ENCODE results near the gene PARP2.

PARP2 gene

GRCh38 chr14:20343092-20343861 lies at the start of gene PARP2:
Gene PARP2, plus strand, starts transcription at chr14:20343635. Its CDS starts 7 bp downstream, at chr14:20343642.
- Histone ChIP-seq H3K9ac (ENCODE audit: insufficient read length, low read depth) (peak within 1 kb of the TSS; percentile 90), H3K36me3 (ENCODE audit: insufficient read depth, insufficient read length, low read length) (peaks cover 32% of the 10 kb centered on the region), H3K4me3 (ENCODE audit: insufficient read length, low read depth) (peak within 1 kb of the TSS; percentile 65), H3K9me3 (ENCODE audit: insufficient read depth, low read length) (no peaks in the 10 kb centered on the region), H3K4me1 (ENCODE audit: insufficient read depth, insufficient read length) (no peaks in the 10 kb centered on the region), H3K27me3 (ENCODE audit: insufficient read depth, insufficient read length) (no peaks in the 10 kb centered on the region)
- peak; percentile 97 for DNase-seq (ENCODE audit: low read depth, low spot score)
- no peak for TF ChIP-seq SUZ12 (IDR thresholded peaks at IDR 0.05; ENCODE audit: extremely low read depth, insufficient read depth, insufficient read length)
- TF ChIP-seq YY1 (IDR thresholded peaks at IDR 0.05; ENCODE audit: insufficient read depth, insufficient read length), result peak; percentile 55
- no peak for TF ChIP-seq ZNF274 (IDR thresholded peaks at IDR 0.05; ENCODE audit: low read depth, low read length)

GRCh38 chr14:20294636-20295035 lies 48.8 kb upstream of the PARP2 start:
- TF ChIP-seq SUZ12 (IDR thresholded peaks at IDR 0.05; ENCODE audit: extremely low read depth, insufficient read depth, insufficient read length) (no peak), ZNF274 (IDR thresholded peaks at IDR 0.05; ENCODE audit: low read depth, low read length) (no peak), YY1 (IDR thresholded peaks at IDR 0.05; ENCODE audit: insufficient read depth, insufficient read length) (no peak)
- Histone ChIP-seq H3K4me3 (ENCODE audit: insufficient read length, low read depth) (no peak overlapping the region), H3K9me3 (ENCODE audit: insufficient read depth, low read length) (no peaks in the 10 kb centered on the region), H3K9ac (ENCODE audit: insufficient read length, low read depth) (no peak overlapping the region), H3K27me3 (ENCODE audit: insufficient read depth, insufficient read length) (no peaks in the 10 kb centered on the region), H3K36me3 (ENCODE audit: insufficient read depth, insufficient read length, low read length) (peaks cover 68% of the 10 kb centered on the region), H3K4me1 (ENCODE audit: insufficient read depth, insufficient read length) (no peaks in the 10 kb centered on the region)
- no peak for DNase-seq (ENCODE audit: low read depth, low spot score)

- H3K4me1 ChIP-seq (ENCODE audit: insufficient read depth, insufficient read length), result no peaks in the 10 kb centered on the region
- no peak for DNase-seq (ENCODE audit: low read depth, low spot score)
- TF ChIP-seq ZNF274 (IDR thresholded peaks at IDR 0.05; ENCODE audit: low read depth, low read length) (no peak), SUZ12 (IDR thresholded peaks at IDR 0.05; ENCODE audit: extremely low read depth, insufficient read depth, insufficient read length) (no peak), YY1 (IDR thresholded peaks at IDR 0.05; ENCODE audit: insufficient read depth, insufficient read length) (no peak)
- H3K4me3 ChIP-seq (ENCODE audit: insufficient read length, low read depth), result no peak overlapping the region
- H3K9ac ChIP-seq (ENCODE audit: insufficient read length, low read depth), result no peak overlapping the region
- no peaks in the 10 kb centered on the region for H3K27me3 ChIP-seq (ENCODE audit: insufficient read depth, insufficient read length)
- H3K36me3 ChIP-seq (ENCODE audit: insufficient read depth, insufficient read length, low read length), result peaks cover 69% of the 10 kb centered on the region
- no peaks in the 10 kb centered on the region for H3K9me3 ChIP-seq (ENCODE audit: insufficient read depth, low read length)
Measured at GRCh38 chr14:20295067-20295466, 48.4 kb upstream of the PARP2 start.

- H3K9me3 ChIP-seq (ENCODE audit: insufficient read depth, low read length), result no peaks in the 10 kb centered on the region
- no peak overlapping the region for H3K9ac ChIP-seq (ENCODE audit: insufficient read length, low read depth)
- no peak overlapping the region for H3K4me3 ChIP-seq (ENCODE audit: insufficient read length, low read depth)
- peaks cover 34% of the 10 kb centered on the region for H3K36me3 ChIP-seq (ENCODE audit: insufficient read depth, insufficient read length, low read length)
- H3K27me3 ChIP-seq (ENCODE audit: insufficient read depth, insufficient read length), result no peaks in the 10 kb centered on the region
- H3K4me1 ChIP-seq (ENCODE audit: insufficient read depth, insufficient read length), result no peaks in the 10 kb centered on the region
- DNase-seq (ENCODE audit: low read depth, low spot score), result no peak
- no peak for TF ChIP-seq ZNF274 (IDR thresholded peaks at IDR 0.05; ENCODE audit: low read depth, low read length)
- no peak for TF ChIP-seq SUZ12 (IDR thresholded peaks at IDR 0.05; ENCODE audit: extremely low read depth, insufficient read depth, insufficient read length)
- no peak for TF ChIP-seq YY1 (IDR thresholded peaks at IDR 0.05; ENCODE audit: insufficient read depth, insufficient read length)
Measured at GRCh38 chr14:20302042-20302755, 41.2 kb upstream of the PARP2 start.

- Histone ChIP-seq H3K9ac (ENCODE audit: insufficient read length, low read depth) (peak within 1 kb of the TSS; percentile 77), H3K4me3 (ENCODE audit: insufficient read length, low read depth) (peak within 1 kb of the TSS; percentile 70), H3K9me3 (ENCODE audit: insufficient read depth, low read length) (no peaks in the 10 kb centered on the region), H3K27me3 (ENCODE audit: insufficient read depth, insufficient read length) (no peaks in the 10 kb centered on the region), H3K4me1 (ENCODE audit: insufficient read depth, insufficient read length) (no peaks in the 10 kb centered on the region), H3K36me3 (ENCODE audit: insufficient read depth, insufficient read length, low read length) (peaks cover 15% of the 10 kb centered on the region)
- DNase-seq (ENCODE audit: low read depth, low spot score), result peak; percentile 84
- TF ChIP-seq SUZ12 (IDR thresholded peaks at IDR 0.05; ENCODE audit: extremely low read depth, insufficient read depth, insufficient read length) (no peak), YY1 (IDR thresholded peaks at IDR 0.05; ENCODE audit: insufficient read depth, insufficient read length) (no peak), ZNF274 (IDR thresholded peaks at IDR 0.05; ENCODE audit: low read depth, low read length) (no peak)
Measured at GRCh38 chr14:20305265-20306078, 38.0 kb upstream of the PARP2 start, which contains the start of gene TTC5. Gene TTC5, minus strand, starts transcription at chr14:20305951. Its CDS starts 14 bp downstream, at chr14:20305937.

GRCh38 chr14:20306079-20306423 lies 37.4 kb upstream of the PARP2 start:
- no peak for DNase-seq (ENCODE audit: low read depth, low spot score)
- Histone ChIP-seq H3K27me3 (ENCODE audit: insufficient read depth, insufficient read length) (no peaks in the 10 kb centered on the region), H3K4me1 (ENCODE audit: insufficient read depth, insufficient read length) (no peaks in the 10 kb centered on the region), H3K36me3 (ENCODE audit: insufficient read depth, insufficient read length, low read length) (peaks cover 10% of the 10 kb centered on the region), H3K4me3 (ENCODE audit: insufficient read length, low read depth) (no peak overlapping the region), H3K9me3 (ENCODE audit: insufficient read depth, low read length) (no peaks in the 10 kb centered on the region), H3K9ac (ENCODE audit: insufficient read length, low read depth) (no peak overlapping the region)
- TF ChIP-seq ZNF274 (IDR thresholded peaks at IDR 0.05; ENCODE audit: low read depth, low read length) (no peak), YY1 (IDR thresholded peaks at IDR 0.05; ENCODE audit: insufficient read depth, insufficient read length) (no peak), SUZ12 (IDR thresholded peaks at IDR 0.05; ENCODE audit: extremely low read depth, insufficient read depth, insufficient read length) (no peak)

Data from NT2/D1 (cell line).